ENCODE results near the gene DNAAF5.

DNA sequence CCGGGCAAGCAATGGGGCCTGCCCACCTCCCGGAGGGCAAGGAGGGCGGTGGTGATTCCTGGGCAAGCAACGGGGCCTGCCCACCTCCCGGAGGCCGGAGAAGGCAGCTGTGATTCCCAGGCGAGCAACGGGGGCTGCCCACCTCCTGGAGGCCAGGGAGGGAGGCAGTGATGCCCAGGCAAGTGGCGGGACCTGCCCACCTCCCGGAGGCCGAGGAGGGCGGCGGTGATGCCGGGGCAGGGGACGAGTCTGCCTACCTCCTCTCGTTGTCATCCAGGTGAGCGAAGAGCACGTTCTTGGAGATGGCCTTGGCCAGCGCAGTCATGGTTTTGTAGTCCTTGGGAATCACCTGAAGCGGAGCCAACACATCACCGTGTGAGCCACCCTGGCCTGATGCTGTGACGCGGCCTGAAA, 49.5 kb upstream of the DNAAF5 start:
- TF ChIP-seq, protein P1, sequence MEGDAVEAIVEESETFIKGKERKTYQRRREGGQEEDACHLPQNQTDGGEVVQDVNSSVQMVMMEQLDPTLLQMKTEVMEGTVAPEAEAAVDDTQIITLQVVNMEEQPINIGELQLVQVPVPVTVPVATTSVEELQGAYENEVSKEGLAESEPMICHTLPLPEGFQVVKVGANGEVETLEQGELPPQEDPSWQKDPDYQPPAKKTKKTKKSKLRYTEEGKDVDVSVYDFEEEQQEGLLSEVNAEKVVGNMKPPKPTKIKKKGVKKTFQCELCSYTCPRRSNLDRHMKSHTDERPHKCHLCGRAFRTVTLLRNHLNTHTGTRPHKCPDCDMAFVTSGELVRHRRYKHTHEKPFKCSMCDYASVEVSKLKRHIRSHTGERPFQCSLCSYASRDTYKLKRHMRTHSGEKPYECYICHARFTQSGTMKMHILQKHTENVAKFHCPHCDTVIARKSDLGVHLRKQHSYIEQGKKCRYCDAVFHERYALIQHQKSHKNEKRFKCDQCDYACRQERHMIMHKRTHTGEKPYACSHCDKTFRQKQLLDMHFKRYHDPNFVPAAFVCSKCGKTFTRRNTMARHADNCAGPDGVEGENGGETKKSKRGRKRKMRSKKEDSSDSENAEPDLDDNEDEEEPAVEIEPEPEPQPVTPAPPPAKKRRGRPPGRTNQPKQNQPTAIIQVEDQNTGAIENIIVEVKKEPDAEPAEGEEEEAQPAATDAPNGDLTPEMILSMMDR (conservative IDR thresholded peaks at IDR 0.05; ENCODE audit: low read depth, low read length) = no peak
- TF ChIP-seq POLR2A (IDR thresholded peaks at IDR 0.05; ENCODE audit: low read depth, low read length) (no peak), SMC3 (IDR thresholded peaks at IDR 0.05; ENCODE audit: low read depth, low read length) (no peak), MXI1 (IDR thresholded peaks at IDR 0.05; ENCODE audit: borderline replicate concordance, low read depth, low read length) (no peak)
